GM21723 (cell line): ENCODE results near the gene LRR1.
"Not testable (repeated sequence)": the region's sequence is repeated elsewhere in the genome, so short reads cannot be mapped to it uniquely, and the experiment has no call there.

Experiments used
- ATAC-seq: cut with Tn5 transposase; IDR thresholded peaks from one replicate; pipeline ENCODE4 v1.9.1; 2021; ENCODE audit warnings: mild to moderate bottlenecking, moderate library complexity; ENCODE audit not compliant: unreplicated experiment

The LRR1 gene

GRCh38 chr14:49598485-49599300, at the start of gene LRR1:
TSS of gene LRR1 (plus strand) at chr14:49598940. CDS start at chr14:49599021, 81 bp downstream.
- peak; percentile 51 for ATAC-seq

GRCh38 chr14:49549446-49549845, 49.3 kb upstream of the LRR1 start:
- ATAC-seq: no peak

GRCh38 chr14:49549881-49550280, 48.9 kb upstream of the LRR1 start:
- ATAC-seq: no peak

- ATAC-seq: no peak
These were observed 48.2 kb upstream of the LRR1 start for GRCh38 chr14:49550286-49551184.

- no peak for ATAC-seq
These were observed 47.2 kb upstream of the LRR1 start for GRCh38 chr14:49551569-49551968.

- ATAC-seq: no peak
These were observed 45.6 kb upstream of the LRR1 start for GRCh38 chr14:49553106-49553505.

GRCh38 chr14:49553892-49554291, 44.8 kb upstream of the LRR1 start:
- ATAC-seq: no peak

- no peak for ATAC-seq
These were observed 38.6 kb upstream of the LRR1 start for GRCh38 chr14:49559979-49560768.

GRCh38 chr14:49566714-49567113, 32.0 kb upstream of the LRR1 start:
- ATAC-seq: no peak

GRCh38 chr14:49569281-49569680, 29.5 kb upstream of the LRR1 start:
- ATAC-seq: no peak

GRCh38 chr14:49574038-49574437, 24.7 kb upstream of the LRR1 start:
- ATAC-seq: no peak

- ATAC-seq: no peak
These were observed 20.6 kb upstream of the LRR1 start for GRCh38 chr14:49578141-49578540.

- ATAC-seq: no peak
These were observed 18.9 kb upstream of the LRR1 start for GRCh38 chr14:49579841-49580240.

- ATAC-seq: no peak
These were observed 17.3 kb upstream of the LRR1 start for GRCh38 chr14:49581209-49582112.

GRCh38 chr14:49582113-49582977, 16.4 kb upstream of the LRR1 start:
- no peak for ATAC-seq

GRCh38 chr14:49583629-49584028, 15.1 kb upstream of the LRR1 start:
- ATAC-seq: no peak

- no peak for ATAC-seq
These were observed 14.7 kb upstream of the LRR1 start for GRCh38 chr14:49584058-49584457.

- ATAC-seq: not testable (repeated sequence)
These were observed 13.6 kb upstream of the LRR1 start for GRCh38 chr14:49584981-49585640.
